H9 (cell line): ENCODE data around the gene PACS1. TPM values are rescaled to one million over a fixed set of nuclear protein-coding genes. Genes with fewer than 3 reads are reported as not detected.

Experiments used
- DNase-seq: peaks from one replicate; pipeline ENCODE4 v3.0.0-alpha.2; 2017
- H2AFZ ChIP-seq: one replicate; pipeline ENCODE4 v1.6.1; 2013; ENCODE audit warnings: mild to moderate bottlenecking, low read length, control low read depth, moderate library complexity
- H2AK5ac ChIP-seq: 2 replicates; pipeline ENCODE4 v1.6.1; 2013; ENCODE audit warnings: low read length, control low read depth, mixed read lengths; ENCODE audit not compliant: insufficient read length
- H2BK120ac ChIP-seq: one replicate; pipeline ENCODE4 v1.6.1; 2013; ENCODE audit warnings: low read depth, mild to moderate bottlenecking, low read length, control low read depth, inconsistent platforms; ENCODE audit not compliant: poor library complexity, severe bottlenecking
- H2BK12ac ChIP-seq: 2 replicates; pipeline ENCODE4 v1.6.1; 2013; ENCODE audit warnings: low read length, control low read depth, mixed read lengths, low read depth; ENCODE audit not compliant: insufficient read length
- H2BK15ac ChIP-seq: 2 replicates; pipeline ENCODE4 v1.6.1; 2013; ENCODE audit warnings: low read depth, low read length, control low read depth
- H2BK20ac ChIP-seq: one replicate; pipeline ENCODE4 v1.6.1; 2013; ENCODE audit warnings: low read depth, mild to moderate bottlenecking, low read length, control low read depth, inconsistent platforms; ENCODE audit not compliant: poor library complexity, severe bottlenecking
- H2BK5ac ChIP-seq: 2 replicates; pipeline ENCODE4 v1.6.1; 2013; ENCODE audit warnings: low read length, control low read depth, mixed read lengths; ENCODE audit not compliant: insufficient read length
- H3K14ac ChIP-seq: 2 replicates; pipeline ENCODE4 v1.6.1; 2013; ENCODE audit warnings: low read length, control low read depth; ENCODE audit not compliant: insufficient read depth
- H3K18ac ChIP-seq: 2 replicates; pipeline ENCODE4 v1.6.1; 2013; ENCODE audit warnings: low read depth, mild to moderate bottlenecking, mixed read lengths, low read length, control low read depth; ENCODE audit not compliant: insufficient read length
- H3K23ac ChIP-seq: 2 replicates; pipeline ENCODE4 v1.6.1; 2013; ENCODE audit warnings: low read length, control low read depth, mixed read lengths, low read depth; ENCODE audit not compliant: insufficient read length
- H3K23me2 ChIP-seq: 2 replicates; pipeline ENCODE4 v1.6.1; 2013; ENCODE audit warnings: low read depth, mild to moderate bottlenecking, mixed read lengths, low read length, control low read depth; ENCODE audit not compliant: insufficient read length, poor library complexity, severe bottlenecking
- H3K27ac ChIP-seq: 2 replicates; pipeline ENCODE4 v1.5.1; 2013; ENCODE audit warnings: low read length, control low read depth, mixed read lengths, low read depth; ENCODE audit not compliant: insufficient read length
- H3K27me3 ChIP-seq: 2 replicates; pipeline ENCODE4 v1.6.1; 2013; ENCODE audit warnings: low read length, control low read depth, inconsistent platforms; ENCODE audit not compliant: insufficient read depth
- H3K4ac ChIP-seq: 2 replicates; pipeline ENCODE4 v1.6.1; 2013; ENCODE audit warnings: low read depth, mild to moderate bottlenecking, control low read depth, inconsistent platforms, low read length, moderate library complexity
- H3K4me1 ChIP-seq: 2 replicates; pipeline ENCODE4 v1.6.1; 2013; ENCODE audit warnings: low read length, control low read depth, inconsistent platforms; ENCODE audit not compliant: insufficient read depth
- H3K4me2 ChIP-seq: 2 replicates; pipeline ENCODE4 v1.6.1; 2013; ENCODE audit warnings: low read length, control low read depth, mixed read lengths; ENCODE audit not compliant: insufficient read length, insufficient read depth
- H3K56ac ChIP-seq: 2 replicates; pipeline ENCODE4 v1.6.1; 2013; ENCODE audit warnings: low read depth, mild to moderate bottlenecking, mixed read lengths, low read length, control low read depth; ENCODE audit not compliant: insufficient read length
- H3K79me1 ChIP-seq: 2 replicates; pipeline ENCODE4 v1.6.1; 2013; ENCODE audit warnings: low read depth, mild to moderate bottlenecking, moderate library complexity, low read length, control low read depth, inconsistent platforms; ENCODE audit not compliant: insufficient read depth, poor library complexity, severe bottlenecking
- H3K79me2 ChIP-seq: 2 replicates; pipeline ENCODE4 v1.6.1; 2013; ENCODE audit warnings: low read length, control low read depth, inconsistent platforms; ENCODE audit not compliant: insufficient read depth
- H3K9ac ChIP-seq: 2 replicates; pipeline ENCODE4 v1.6.1; 2013; ENCODE audit warnings: low read length, control low read depth, mixed read lengths; ENCODE audit not compliant: insufficient read length; ENCODE audit errors: extremely low read depth
- H3K9me3 ChIP-seq: one replicate; pipeline ENCODE4 v1.6.1; 2013; ENCODE audit warnings: low read depth, low read length, inconsistent platforms; ENCODE audit not compliant: control insufficient read depth
- H3T11ph ChIP-seq: one replicate; pipeline ENCODE4 v1.6.1; 2013; ENCODE audit warnings: mild to moderate bottlenecking, low read length, control low read depth, inconsistent platforms
- H4K20me1 ChIP-seq: one replicate; pipeline ENCODE4 v1.6.1; 2013; ENCODE audit not compliant: control insufficient read depth, insufficient read length, insufficient read depth
- H4K5ac ChIP-seq: 2 replicates; pipeline ENCODE4 v1.6.1; 2013; ENCODE audit warnings: low read depth, mild to moderate bottlenecking, mixed read lengths, low read length, control low read depth; ENCODE audit not compliant: insufficient read length
- H4K8ac ChIP-seq: replicated peaks from 2 replicates; pipeline ENCODE4 v1.6.1; 2013; ENCODE audit warnings: low read length, control low read depth, mixed read lengths, low read depth; ENCODE audit not compliant: insufficient read length
- H4K91ac ChIP-seq: 2 replicates; pipeline ENCODE4 v1.6.1; 2013; ENCODE audit warnings: low read depth, mild to moderate bottlenecking, moderate library complexity, mixed read lengths, low read length, control low read depth; ENCODE audit not compliant: insufficient read length
- H3K27ac Mint-ChIP-seq, 3 experiments: 2 replicates in 2 of 3; 3 replicates in 1 of 3; pipeline ENCODE4 v1.8.0; 2020 to 2021; ENCODE audit warnings: mixed read lengths in 3 of 3, mild to moderate bottlenecking in 1 of 3, moderate library complexity in 1 of 3
- H3K27me3 Mint-ChIP-seq: 2 replicates; pipeline ENCODE4 v1.8.0; 2021; ENCODE audit warnings: low read depth, mild to moderate bottlenecking, moderate library complexity, mixed read lengths
- H3K36me3 Mint-ChIP-seq, 3 experiments: 2 replicates in 2 of 3; 3 replicates in 1 of 3; pipeline ENCODE4 v1.8.0; 2020 to 2021; ENCODE audit warnings: low read depth in 3 of 3, mixed read lengths in 3 of 3; ENCODE audit not compliant: insufficient read depth in 1 of 3
- H3K4me1 Mint-ChIP-seq, 2 experiments: 2 replicates each; pipeline ENCODE4 v1.8.0; 2020; ENCODE audit warnings: mixed read lengths in 2 of 2
- H3K4me3 Mint-ChIP-seq, 2 experiments: 2 replicates in 1 of 2; 3 replicates in 1 of 2; pipeline ENCODE4 v1.8.0; 2020 to 2021; ENCODE audit warnings: mild to moderate bottlenecking in 2 of 2, mixed read lengths in 2 of 2, moderate library complexity in 1 of 2
- H3K9me3 Mint-ChIP-seq, 2 experiments: 2 replicates in 1 of 2; 3 replicates in 1 of 2; pipeline ENCODE4 v1.8.0; 2020; ENCODE audit warnings: mild to moderate bottlenecking in 2 of 2, mixed read lengths in 2 of 2, moderate library complexity in 1 of 2
- CTCF ChIP-seq: fragments of 200-600 bp; sonication (generic); conservative IDR thresholded peaks from 3 replicates; pipeline ENCODE4 v1.8.0; 2021; ENCODE audit warnings: antibody characterized with exemption, mild to moderate bottlenecking
- WGBS: extraction: QIAGEN DNeasy Blood & Tissue Kit; methylation state at CpG from one replicate; pipeline ENCODE4 v1.1.7; 2013; ENCODE audit warnings: missing lambda C conversion rate, low lambda C conversion rate, mixed read lengths; ENCODE audit not compliant: insufficient read length; ENCODE audit errors: extremely low coverage; 5-methylcytosine and 5-hydroxymethylcytosine counted together
- total RNA-seq: library from RNA; stranded (reverse); gene quantifications from 2 replicates; pipeline ENCODE4 v1.2.1, GENCODE V29; 2021

The PACS1 gene
- total RNA-seq, 1 experiment from 2014 or later, result 35.5 TPM

- Histone ChIP-seq H3K14ac (peak within 1 kb of the TSS; percentile 86), H4K91ac (no peak within 1 kb of the TSS), H2BK12ac (no peak within 1 kb of the TSS), H3K9ac (peak within 1 kb of the TSS; percentile 89), H3K56ac (no peak within 1 kb of the TSS), H3T11ph (no peak within 1 kb of the TSS), H3K27ac (no peak within 1 kb of the TSS), H3K4me1 (peaks cover 6% of the 10 kb centered on the region; the same call in 1 of the 2 replicates), H2AK5ac (no peak within 1 kb of the TSS), H3K23ac (no peak within 1 kb of the TSS), H3K27me3 (no peaks in the 10 kb centered on the region), H3K9me3 (no peaks in the 10 kb centered on the region), H2BK15ac (no peak within 1 kb of the TSS), H2BK120ac (no peak within 1 kb of the TSS), H2BK5ac (no peak within 1 kb of the TSS), H3K4ac (no peak within 1 kb of the TSS), H3K18ac (peak within 1 kb of the TSS; percentile 81), H3K79me2 (peaks cover 12% of the 10 kb centered on the region; the same call in 1 of the 2 replicates), H4K20me1 (peaks cover 3% of the 10 kb centered on the region), H3K4me2 (peak within 1 kb of the TSS; percentile 98), H4K8ac (no peak within 1 kb of the TSS), H2AFZ (no peak within 1 kb of the TSS), H3K79me1 (peaks cover 9% of the 10 kb centered on the region), H4K5ac (no peak within 1 kb of the TSS), H2BK20ac (no peak within 1 kb of the TSS), H3K23me2 (peaks cover 15% of the 10 kb centered on the region)
- no peak for TF ChIP-seq CTCF
- peaks cover 28 to 42% (median 42%) of the 10 kb centered on the region in 3 experiments for H3K36me3 Mint-ChIP-seq
- H3K27ac Mint-ChIP-seq, result peak within 1 kb of the TSS; percentile 98 to 99 (median 99)
- peaks cover 27 to 38% of the 10 kb centered on the region in 2 experiments for H3K4me1 Mint-ChIP-seq
- H3K9me3 Mint-ChIP-seq, result no peaks in the 10 kb centered on the region
- no peaks in the 10 kb centered on the region; the same call in 1 of the 2 replicates for H3K27me3 Mint-ChIP-seq
- DNase-seq, result peak; percentile 99
- H3K4me3 Mint-ChIP-seq, result peak within 1 kb of the TSS; percentile 95 to 99
- WGBS, result no CpG with 5 or more reads among the region's 84 CpGs
These were observed 18.1 kb upstream of the PACS1 start, which contains the start of gene SF3B2 for GRCh38 chr11:66051766-66052663. Gene SF3B2, plus strand, starts transcription at chr11:66052364. Its CDS starts 21 bp downstream, at chr11:66052385.
